Lower leg skin (tissue), 3 donors: ENCODE measurements around the gene RAPGEF1.

ENCODE experiments used
- CTCF ChIP-seq, 3 donors: fragments of 450-650 bp; IDR thresholded peaks; one replicate each; pipeline ENCODE4 v1.5.1; 2016; ENCODE audit warnings: antibody characterized with exemption in 3 of 3, mild to moderate bottlenecking in 3 of 3, moderate library complexity in 2 of 3
- POLR2A ChIP-seq, 2 donors: fragments of 450-650 bp; IDR thresholded peaks; one replicate each; pipeline ENCODE4 v1.6.1; 2016 to 2017; ENCODE audit warnings: antibody characterized with exemption in 2 of 2, mild to moderate bottlenecking in 1 of 2, moderate library complexity in 1 of 2

- TF ChIP-seq CTCF (IDR thresholded peaks at IDR 0.05): no peak
- TF ChIP-seq POLR2A (IDR thresholded peaks at IDR 0.05): no peak
These were observed 44.5 kb downstream of the RAPGEF1 start for GRCh38 chr9:131695366-131695765.
